Natural killer cell (primary cell): Measurements from ENCODE around the gene CES2. TPM values are rescaled to one million over a fixed set of nuclear protein-coding genes. Genes with fewer than 3 reads are reported as not detected.

ENCODE experiments used
- ATAC-seq, 3 donors: fragments of 150-1000 bp in 2 of 3; fragments of 200-7000 bp in 1 of 3; cut with Tn5 transposase; 1 replicate in 1 of 3; 2 replicates in 2 of 3; pipeline ENCODE4 v1.10.0; 2021; ENCODE audit warnings: mild to moderate bottlenecking in 2 of 3, moderate library complexity in 2 of 3
- DNase-seq, 2 donors: peaks; one replicate each; pipeline versions ENCODE4 v3.0.0 to v3.0.0-alpha.2; 2013 to 2021; ENCODE audit warnings: mixed read lengths in 1 of 2
- H3K27ac ChIP-seq: one replicate; pipeline ENCODE4 v1.5.1; 2013; ENCODE audit warnings: mild to moderate bottlenecking, low read length
- H3K27me3 ChIP-seq: one replicate; pipeline ENCODE4 v1.6.1; 2013; ENCODE audit warnings: low read length; ENCODE audit not compliant: control insufficient read depth, insufficient read depth
- H3K36me3 ChIP-seq: one replicate; pipeline ENCODE4 v1.6.1; 2013; ENCODE audit warnings: low read length; ENCODE audit not compliant: control insufficient read depth, insufficient read depth
- H3K4me1 ChIP-seq: one replicate; pipeline ENCODE4 v1.6.1; 2013; ENCODE audit warnings: low read length; ENCODE audit not compliant: control insufficient read depth, insufficient read depth
- H3K4me3 ChIP-seq: one replicate; pipeline ENCODE4 v1.5.1; 2013; ENCODE audit warnings: low read length
- H3K9me3 ChIP-seq: one replicate; pipeline ENCODE4 v1.6.1; 2013; ENCODE audit warnings: low read length; ENCODE audit not compliant: control insufficient read depth, insufficient read depth
- H3K27ac Mint-ChIP-seq, 2 donors: one replicate each; pipeline ENCODE4 v1.8.0; 2022; ENCODE audit warnings: mild to moderate bottlenecking in 2 of 2, mixed read lengths in 2 of 2, moderate library complexity in 1 of 2
- H3K27me3 Mint-ChIP-seq, 2 donors: one replicate each; pipeline ENCODE4 v1.8.0; 2022; ENCODE audit warnings: low read depth in 2 of 2, mixed read lengths in 2 of 2
- H3K36me3 Mint-ChIP-seq: one replicate; pipeline ENCODE4 v1.8.0; 2022; ENCODE audit warnings: mixed read lengths
- H3K4me1 Mint-ChIP-seq, 2 donors: one replicate each; pipeline ENCODE4 v1.8.0; 2022; ENCODE audit warnings: mixed read lengths in 2 of 2
- H3K4me3 Mint-ChIP-seq: one replicate; pipeline ENCODE4 v1.8.0; 2022; ENCODE audit warnings: mild to moderate bottlenecking, moderate library complexity, mixed read lengths
- H3K9me3 Mint-ChIP-seq, 2 donors: one replicate each; pipeline ENCODE4 v1.8.0; 2022; ENCODE audit warnings: mixed read lengths in 2 of 2
- WGBS: methylation state at CpG from one replicate; pipeline ENCODE4 v1.1.7; 2013; ENCODE audit warnings: missing lambda C conversion rate; ENCODE audit not compliant: insufficient coverage; 5-methylcytosine and 5-hydroxymethylcytosine counted together
- intact Hi-C: fragments of 100-400 bp; cut with micrococcal nuclease; formaldehyde crosslinking; loops from one replicate; pipeline ENCODE4 v1.14.2; 2022
- total RNA-seq, 4 donors: library from RNA; stranded (reverse); fragments of 120-200 nt in 1 of 4; gene quantifications; one replicate each; pipeline versions ENCODE4 v1.2.3 to v1.2.4, GENCODE V29; 2013 to 2022
- TF ChIP-seq, protein P1 (sequence below): fragments of 200-600 bp; IDR thresholded peaks from one replicate; pipeline ENCODE4 v1.8.0; 2022; ENCODE audit warnings: antibody characterized with exemption

Gene CES2
- total RNA-seq = 10 to 100 TPM; 26.9 to 33.6 (median 33.1) TPM
- 21.5 TPM for total RNA-seq (2013)

GRCh38 chr16:66935314-66936011 is at the start of gene CES2:
Gene CES2 (plus strand): TSS chr16:66935516. CDS start chr16:66935636, 120 bp downstream.
- H3K4me3 ChIP-seq = peak within 1 kb of the TSS; percentile 64
- peaks cover 44 to 60% of the 10 kb centered on the region in 2 donors for H3K4me1 Mint-ChIP-seq
- H3K27ac Mint-ChIP-seq = peak within 1 kb of the TSS; percentile 96 to 98
- H3K36me3 Mint-ChIP-seq = no peaks in the 10 kb centered on the region
- H3K27me3 Mint-ChIP-seq = no peaks in the 10 kb centered on the region
- peaks cover 12% of the 10 kb centered on the region for H3K36me3 ChIP-seq
- intact Hi-C loops = no loop called here
- 69% methylated on average over 44 of the region's 44 CpGs for WGBS
- peak within 1 kb of the TSS; percentile 78 for H3K27ac ChIP-seq
- H3K9me3 ChIP-seq = no peaks in the 10 kb centered on the region
- TF ChIP-seq, protein P1, sequence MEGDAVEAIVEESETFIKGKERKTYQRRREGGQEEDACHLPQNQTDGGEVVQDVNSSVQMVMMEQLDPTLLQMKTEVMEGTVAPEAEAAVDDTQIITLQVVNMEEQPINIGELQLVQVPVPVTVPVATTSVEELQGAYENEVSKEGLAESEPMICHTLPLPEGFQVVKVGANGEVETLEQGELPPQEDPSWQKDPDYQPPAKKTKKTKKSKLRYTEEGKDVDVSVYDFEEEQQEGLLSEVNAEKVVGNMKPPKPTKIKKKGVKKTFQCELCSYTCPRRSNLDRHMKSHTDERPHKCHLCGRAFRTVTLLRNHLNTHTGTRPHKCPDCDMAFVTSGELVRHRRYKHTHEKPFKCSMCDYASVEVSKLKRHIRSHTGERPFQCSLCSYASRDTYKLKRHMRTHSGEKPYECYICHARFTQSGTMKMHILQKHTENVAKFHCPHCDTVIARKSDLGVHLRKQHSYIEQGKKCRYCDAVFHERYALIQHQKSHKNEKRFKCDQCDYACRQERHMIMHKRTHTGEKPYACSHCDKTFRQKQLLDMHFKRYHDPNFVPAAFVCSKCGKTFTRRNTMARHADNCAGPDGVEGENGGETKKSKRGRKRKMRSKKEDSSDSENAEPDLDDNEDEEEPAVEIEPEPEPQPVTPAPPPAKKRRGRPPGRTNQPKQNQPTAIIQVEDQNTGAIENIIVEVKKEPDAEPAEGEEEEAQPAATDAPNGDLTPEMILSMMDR = no peak
- ATAC-seq = no peak
- no peaks in the 10 kb centered on the region for H3K9me3 Mint-ChIP-seq
- H3K4me3 Mint-ChIP-seq = peak within 1 kb of the TSS; percentile 99
- H3K4me1 ChIP-seq = peaks cover 35% of the 10 kb centered on the region
- no peaks in the 10 kb centered on the region for H3K27me3 ChIP-seq
- DNase-seq = no peak

GRCh38 chr16:66886321-66886720 is 49.0 kb upstream of the CES2 start:
- H3K36me3 Mint-ChIP-seq = no peaks in the 10 kb centered on the region
- H3K36me3 ChIP-seq = peaks cover 29% of the 10 kb centered on the region
- DNase-seq (no peak), ATAC-seq (no peak)
- H3K4me3 ChIP-seq = no peak overlapping the region
- no peaks in the 10 kb centered on the region for H3K9me3 Mint-ChIP-seq
- no peak overlapping the region for H3K27ac ChIP-seq
- intact Hi-C loops = no loop called here
- no peaks in the 10 kb centered on the region for H3K27me3 ChIP-seq
- H3K4me1 Mint-ChIP-seq = peaks cover 13 to 30% of the 10 kb centered on the region in 2 donors
- H3K4me1 ChIP-seq = peaks cover 5% of the 10 kb centered on the region
- TF ChIP-seq, protein P1 = no peak
- no peak overlapping the region for H3K4me3 Mint-ChIP-seq
- no peaks in the 10 kb centered on the region for H3K9me3 ChIP-seq
- no peak overlapping the region for H3K27ac Mint-ChIP-seq
- H3K27me3 Mint-ChIP-seq = no peaks in the 10 kb centered on the region
- 89% methylated on average over 2 of the region's 2 CpGs for WGBS

DNA sequence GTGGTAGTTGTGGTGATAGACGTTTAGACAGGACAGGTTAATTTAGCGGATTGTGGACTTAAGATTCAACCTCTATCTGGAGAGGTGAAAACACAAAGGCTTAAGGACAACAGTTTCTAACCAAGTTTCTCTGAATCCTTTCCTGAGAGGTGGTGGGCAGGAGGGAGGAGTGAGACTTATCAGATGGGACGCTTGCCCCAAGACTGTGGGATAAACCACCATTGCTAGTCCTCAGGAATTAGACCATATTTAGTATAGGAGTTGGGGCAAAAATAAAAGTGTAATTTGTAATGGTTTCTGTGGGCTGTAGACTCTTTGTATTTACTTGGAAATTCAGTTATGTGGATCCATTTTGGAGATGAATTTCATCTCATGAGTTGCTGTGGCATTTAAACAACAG is 48.4 kb upstream of the CES2 start:
- no peak overlapping the region for H3K27ac ChIP-seq
- H3K36me3 ChIP-seq = peaks cover 31% of the 10 kb centered on the region
- no peaks in the 10 kb centered on the region for H3K4me1 ChIP-seq
- H3K4me3 ChIP-seq = no peak overlapping the region
- H3K36me3 Mint-ChIP-seq = no peaks in the 10 kb centered on the region
- 72% methylated on average over 3 of the region's 3 CpGs for WGBS
- no peaks in the 10 kb centered on the region for H3K9me3 Mint-ChIP-seq
- intact Hi-C loops = no loop called here
- H3K27me3 ChIP-seq = no peaks in the 10 kb centered on the region
- H3K4me1 Mint-ChIP-seq = peaks cover 9 to 28% of the 10 kb centered on the region in 2 donors
- no peaks in the 10 kb centered on the region for H3K9me3 ChIP-seq
- ATAC-seq (no peak), DNase-seq (no peak)
- no peak overlapping the region for H3K4me3 Mint-ChIP-seq
- H3K27ac Mint-ChIP-seq = no peak overlapping the region
- TF ChIP-seq, protein P1 = no peak
- no peaks in the 10 kb centered on the region for H3K27me3 Mint-ChIP-seq
